ENCODE measurements around the gene FARS2.

DNA sequence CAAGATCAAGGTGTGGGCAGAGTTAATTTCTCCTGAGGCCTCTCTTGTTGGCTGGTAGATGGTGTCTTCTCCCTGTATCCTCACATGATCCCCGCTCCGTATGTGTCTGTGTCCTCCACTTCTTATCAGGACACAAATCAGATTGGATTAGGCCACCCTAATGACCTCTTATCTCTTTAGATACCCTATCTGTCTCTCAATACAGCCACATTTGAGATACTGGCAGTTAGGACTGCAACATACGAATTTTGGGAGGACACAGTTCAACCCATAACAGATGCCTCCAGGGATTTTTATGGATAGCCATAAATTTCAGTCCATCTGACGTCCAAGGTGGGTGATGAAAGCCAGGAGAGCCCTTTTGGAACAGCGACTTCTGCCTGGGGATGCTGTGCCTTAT is 376.4 kb downstream of the FARS2 start:
- TF ChIP-seq, protein P1, sequence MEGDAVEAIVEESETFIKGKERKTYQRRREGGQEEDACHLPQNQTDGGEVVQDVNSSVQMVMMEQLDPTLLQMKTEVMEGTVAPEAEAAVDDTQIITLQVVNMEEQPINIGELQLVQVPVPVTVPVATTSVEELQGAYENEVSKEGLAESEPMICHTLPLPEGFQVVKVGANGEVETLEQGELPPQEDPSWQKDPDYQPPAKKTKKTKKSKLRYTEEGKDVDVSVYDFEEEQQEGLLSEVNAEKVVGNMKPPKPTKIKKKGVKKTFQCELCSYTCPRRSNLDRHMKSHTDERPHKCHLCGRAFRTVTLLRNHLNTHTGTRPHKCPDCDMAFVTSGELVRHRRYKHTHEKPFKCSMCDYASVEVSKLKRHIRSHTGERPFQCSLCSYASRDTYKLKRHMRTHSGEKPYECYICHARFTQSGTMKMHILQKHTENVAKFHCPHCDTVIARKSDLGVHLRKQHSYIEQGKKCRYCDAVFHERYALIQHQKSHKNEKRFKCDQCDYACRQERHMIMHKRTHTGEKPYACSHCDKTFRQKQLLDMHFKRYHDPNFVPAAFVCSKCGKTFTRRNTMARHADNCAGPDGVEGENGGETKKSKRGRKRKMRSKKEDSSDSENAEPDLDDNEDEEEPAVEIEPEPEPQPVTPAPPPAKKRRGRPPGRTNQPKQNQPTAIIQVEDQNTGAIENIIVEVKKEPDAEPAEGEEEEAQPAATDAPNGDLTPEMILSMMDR (IDR thresholded peaks at IDR 0.05; ENCODE audit: borderline replicate concordance, extremely low read depth, low read length, poor library complexity, severe bottlenecking) = no peak
- no peak for TF ChIP-seq EZH2 (IDR thresholded peaks at IDR 0.05; ENCODE audit: borderline replicate concordance, low read depth, low read length, severe bottlenecking)
